SIG-M5 (cell line): ENCODE data around the gene SNED1.

ENCODE experiments used
- DNase-seq: peaks from one replicate; lab custom pipeline; 2025; lab: John Stamatoyannopoulos, UW

The SNED1 gene

DNA sequence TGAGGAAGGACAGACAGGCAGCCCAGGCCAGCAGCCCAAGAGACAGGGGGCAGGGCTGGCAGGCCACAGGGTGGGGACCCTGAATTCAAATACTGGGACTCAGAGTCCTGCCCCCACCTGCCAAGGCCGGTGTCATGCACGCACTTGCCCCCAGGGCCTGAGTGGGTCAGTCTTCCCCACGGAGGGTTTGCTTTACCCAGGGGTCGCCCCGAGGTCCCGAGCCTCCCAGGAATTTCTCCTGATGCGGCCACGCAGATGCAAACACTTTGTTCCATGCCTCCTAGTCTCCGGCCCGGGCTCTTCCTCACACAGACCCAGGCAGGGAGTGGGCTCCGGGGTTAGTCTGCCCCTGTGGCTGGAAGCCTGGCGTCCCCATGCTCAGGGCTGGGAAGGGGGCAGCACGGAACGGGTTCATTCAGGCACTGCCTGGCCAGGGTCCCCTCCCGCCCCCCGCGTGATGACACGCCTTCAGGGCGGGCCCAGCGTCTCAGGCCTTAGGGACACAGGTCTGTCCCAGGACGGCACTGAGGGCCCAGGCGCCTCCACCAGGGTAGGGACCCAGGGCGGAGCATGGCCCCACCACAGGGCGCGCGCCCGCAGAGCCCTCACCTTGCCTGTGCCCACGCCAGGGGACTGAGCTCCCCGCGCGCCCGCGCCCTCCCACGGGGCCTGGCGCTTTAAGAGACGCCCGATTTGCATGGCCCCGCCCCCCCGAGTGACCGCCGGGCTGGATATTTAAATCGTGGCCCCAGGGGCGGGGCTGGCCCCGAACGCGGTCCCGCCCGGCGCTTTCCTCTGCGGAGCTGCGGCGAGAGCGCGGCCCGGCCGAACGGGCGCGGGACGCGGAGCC lies at the start of gene SNED1:
TSS of gene SNED1 (plus strand) at position 763 of the 850 bp plus-strand sequence. CDS start 220 bp downstream, outside the sequence.
- DNase-seq, result no peak

DNA sequence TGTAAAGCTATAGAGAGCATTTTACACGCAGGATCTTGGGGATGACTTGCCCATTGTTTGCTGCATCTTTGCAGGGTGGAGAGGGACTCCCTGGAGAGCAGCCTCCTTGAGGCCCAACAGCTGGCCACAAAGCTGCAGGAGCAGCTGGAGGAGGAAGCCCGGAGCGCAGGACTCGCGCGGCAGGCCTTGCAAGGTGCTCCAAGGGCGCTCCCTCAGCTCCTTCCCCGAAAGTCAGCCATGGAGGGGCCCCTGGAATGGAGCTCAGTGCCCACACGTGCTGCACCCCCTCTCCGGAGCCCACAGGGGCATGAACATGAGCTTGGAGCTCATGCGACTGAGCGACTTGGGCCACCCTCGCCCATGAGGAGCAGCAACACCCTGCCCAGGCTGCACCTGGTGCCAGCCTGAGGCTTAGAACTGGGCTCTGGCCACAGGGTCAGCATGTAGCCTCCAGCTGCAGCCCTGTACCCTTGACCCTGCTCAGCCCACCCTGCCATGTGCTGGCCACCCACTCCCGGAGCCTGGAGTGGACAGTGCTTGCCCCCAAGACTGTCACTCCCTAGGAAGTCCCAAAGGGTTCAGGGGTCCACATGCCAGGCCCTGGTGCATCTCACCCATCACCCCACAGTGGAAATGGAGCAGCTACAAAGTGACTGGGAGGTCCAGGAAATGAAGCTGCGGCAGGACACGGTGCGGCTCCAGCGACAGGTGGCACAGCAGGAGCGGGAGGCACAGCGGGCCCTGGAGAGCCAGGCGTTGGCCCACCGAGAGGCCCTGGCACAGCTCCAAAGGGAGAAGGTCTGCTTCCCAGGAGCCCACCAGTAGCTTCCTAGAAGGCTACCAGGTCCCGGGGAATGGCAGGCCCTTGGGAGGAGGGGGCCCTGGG lies 49.3 kb upstream of the SNED1 start:
- no peak for DNase-seq

DNA sequence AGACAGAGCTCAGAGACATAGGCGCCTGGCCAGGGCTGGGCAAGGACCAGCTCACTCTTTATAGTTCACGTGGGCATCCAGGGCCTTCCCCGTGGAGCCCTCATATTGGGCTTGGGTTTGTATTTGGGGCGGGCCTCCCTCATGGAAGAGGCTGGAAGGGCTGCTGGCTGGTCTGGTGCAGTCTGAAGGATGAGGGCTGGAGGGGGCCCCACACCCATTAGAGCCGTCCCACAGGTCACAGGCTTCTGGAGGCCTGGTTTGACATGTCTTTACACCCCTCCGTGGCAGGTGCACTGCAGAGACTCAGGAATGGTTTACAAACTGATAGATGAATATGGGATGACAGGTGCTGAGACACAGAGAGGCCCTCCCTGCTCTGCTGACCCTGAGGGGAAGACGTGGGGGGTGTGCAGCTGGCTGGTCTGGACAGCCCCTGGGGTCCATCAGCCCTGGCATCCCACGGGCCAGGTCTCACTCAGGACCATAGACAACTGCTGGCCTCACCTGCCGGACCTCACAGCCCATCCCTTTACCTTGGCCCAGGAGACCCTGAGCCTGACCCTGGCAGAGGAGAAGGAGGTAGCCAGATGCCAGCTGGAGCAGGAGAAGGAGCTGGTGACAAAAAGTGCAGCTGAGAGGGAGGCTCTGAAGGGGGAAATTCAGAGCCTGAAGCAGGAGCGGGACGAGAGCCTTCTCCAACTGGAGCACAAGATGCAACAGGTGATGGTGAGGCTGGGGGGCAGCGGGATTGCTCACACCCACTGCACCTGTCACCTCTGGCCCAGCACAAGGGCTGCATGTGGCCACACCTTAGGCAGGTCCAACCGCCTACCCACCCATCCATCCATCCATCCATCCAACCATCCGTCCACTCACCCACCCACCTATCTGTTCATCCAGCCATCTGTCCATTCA lies 48.4 kb upstream of the SNED1 start:
- no peak for DNase-seq

DNA sequence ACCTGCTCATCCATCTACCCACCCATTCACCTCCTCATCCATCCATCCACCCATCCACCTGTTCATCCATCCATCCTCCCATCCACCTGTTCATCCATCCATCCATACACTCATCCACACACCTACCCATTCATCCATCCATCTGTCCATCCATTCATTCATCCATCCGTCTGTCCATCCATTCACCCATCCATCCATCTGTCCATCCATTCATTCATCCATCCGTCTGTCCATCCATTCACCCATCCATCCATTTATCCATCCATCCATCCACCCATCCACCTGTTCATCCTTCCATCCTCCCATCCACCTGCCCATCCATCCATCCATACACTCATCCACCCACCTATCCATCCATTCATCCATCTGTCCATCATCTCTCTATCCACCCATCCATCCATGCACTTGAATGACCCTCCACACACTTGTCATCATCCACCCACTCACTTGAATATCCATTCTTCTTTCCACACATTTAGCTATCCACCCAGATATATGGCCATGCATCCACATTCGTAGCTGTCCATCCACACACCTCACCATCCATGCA lies 47.3 kb upstream of the SNED1 start:
- no peak for DNase-seq

DNA sequence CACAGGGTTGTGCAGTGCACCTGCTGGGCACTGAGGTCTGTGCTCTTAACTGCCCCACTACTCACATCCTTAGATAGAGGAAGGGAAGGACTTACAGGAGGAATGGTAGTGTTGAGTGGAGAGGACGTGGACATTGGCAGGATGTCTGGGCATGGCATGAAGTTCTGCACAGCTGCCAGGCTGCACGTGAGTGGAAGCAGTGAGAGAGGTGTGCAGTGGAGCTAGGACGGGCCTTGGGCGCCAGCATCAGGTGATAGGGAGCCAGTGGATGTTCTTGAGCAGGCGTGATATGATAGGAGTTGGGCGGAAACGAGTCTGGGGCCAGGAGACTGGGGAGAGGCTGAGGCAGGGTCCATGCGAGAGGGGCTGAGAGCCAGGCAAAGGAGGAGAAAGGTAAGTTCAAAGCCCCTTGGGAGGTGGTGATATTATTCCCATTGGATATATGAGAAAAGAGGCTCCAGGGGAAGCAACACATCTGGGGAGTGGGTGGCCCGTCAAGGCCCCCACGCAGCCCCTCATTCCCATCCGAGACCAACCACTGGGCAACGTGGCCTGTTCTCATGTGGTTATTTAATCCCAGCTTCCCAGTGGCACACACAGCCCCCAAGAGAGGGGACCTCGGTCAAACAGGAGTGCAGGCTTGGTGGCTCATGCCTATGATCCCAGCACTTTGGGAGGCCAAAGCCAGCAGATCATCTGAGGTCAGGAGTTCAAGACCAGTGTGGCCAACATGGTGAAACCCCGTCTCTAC lies 45.7 kb upstream of the SNED1 start:
- DNase-seq, result no peak

DNA sequence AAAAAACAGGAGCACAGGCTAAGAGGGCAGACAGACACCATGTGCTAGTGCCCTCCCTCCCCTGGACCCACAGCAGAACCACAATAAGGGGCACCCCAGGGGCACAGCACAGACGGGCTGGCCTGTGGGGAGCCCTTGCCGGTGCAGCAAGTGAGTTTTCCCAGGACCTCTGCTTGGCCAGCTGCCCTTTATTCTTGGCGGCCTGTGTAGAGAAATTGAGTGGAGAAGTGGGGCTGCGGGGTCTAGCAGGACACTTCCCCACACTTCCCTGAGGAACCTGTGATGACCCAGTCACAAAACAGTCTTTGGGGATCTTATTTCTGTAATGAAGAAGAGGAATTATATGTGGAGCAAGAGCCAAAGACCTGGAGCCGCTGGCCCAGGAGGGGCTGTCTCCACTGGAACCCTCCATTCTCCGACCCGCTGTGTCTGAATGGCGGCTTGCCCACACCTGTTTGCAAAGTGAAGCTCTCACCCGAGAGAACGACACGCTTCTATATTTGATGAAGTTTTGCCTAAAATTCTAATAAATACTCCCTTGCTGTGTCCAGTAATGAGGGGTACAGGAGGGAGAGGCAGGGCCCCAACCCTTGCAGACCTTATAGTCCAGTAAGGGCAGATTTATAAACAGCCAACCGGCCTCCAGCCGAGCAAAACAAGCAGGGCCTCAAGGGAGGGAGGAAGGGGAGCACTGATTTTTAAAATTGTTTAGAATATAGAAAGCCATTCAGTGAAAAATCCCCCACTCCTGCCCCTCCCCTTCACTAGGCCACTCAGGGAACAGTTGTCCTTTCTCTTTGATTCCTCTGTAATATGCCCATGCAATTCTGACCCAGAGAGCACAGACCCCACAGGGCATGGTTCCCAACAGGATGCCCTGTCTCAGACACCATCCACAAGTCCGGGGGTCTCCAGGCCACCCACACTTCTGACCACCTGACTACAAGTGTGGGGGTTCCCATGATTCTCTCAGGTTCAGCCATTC lies 44.7 kb upstream of the SNED1 start:
- DNase-seq, result no peak

DNA sequence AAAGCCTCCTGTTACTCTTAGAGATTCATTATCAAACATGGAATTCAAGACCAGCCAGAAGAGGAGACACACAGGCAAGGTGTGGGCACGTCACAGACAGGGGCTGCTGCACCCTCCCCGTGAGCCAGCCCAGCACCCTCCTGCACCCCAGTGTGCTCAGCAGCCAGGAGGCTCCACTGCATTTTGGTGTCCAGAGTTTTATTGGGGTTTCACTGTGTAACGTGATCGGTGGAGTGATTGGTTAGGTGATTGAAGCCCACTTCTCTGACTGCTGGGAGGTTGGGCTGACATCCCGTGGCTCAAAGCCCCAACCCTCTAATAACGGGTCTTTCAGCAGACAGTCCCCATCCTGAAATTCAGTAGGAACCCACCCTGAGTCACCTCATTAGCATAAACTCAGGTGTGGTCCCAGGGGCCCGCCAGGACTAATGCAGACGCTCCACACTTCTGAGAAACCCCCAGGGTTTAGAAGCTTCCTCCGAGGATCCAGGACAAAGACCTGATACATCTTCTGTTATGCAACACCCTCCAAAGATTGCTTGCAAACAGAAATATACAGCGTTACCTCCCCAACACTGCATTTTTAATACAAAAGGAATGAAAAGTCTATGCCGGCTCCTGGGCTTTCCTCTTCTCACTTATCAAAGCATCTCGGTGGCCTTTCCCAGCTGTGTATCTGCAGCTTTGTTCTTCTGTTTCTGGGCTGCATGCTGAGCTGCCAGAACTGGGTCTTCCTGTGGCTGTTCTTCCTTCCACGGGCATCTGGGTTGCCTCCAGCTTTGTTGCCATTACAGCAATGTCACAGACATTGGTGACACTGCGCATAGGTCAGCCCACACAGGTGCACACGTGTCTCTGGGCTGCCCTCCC lies 43.7 kb upstream of the SNED1 start:
- DNase-seq, result no peak

DNA sequence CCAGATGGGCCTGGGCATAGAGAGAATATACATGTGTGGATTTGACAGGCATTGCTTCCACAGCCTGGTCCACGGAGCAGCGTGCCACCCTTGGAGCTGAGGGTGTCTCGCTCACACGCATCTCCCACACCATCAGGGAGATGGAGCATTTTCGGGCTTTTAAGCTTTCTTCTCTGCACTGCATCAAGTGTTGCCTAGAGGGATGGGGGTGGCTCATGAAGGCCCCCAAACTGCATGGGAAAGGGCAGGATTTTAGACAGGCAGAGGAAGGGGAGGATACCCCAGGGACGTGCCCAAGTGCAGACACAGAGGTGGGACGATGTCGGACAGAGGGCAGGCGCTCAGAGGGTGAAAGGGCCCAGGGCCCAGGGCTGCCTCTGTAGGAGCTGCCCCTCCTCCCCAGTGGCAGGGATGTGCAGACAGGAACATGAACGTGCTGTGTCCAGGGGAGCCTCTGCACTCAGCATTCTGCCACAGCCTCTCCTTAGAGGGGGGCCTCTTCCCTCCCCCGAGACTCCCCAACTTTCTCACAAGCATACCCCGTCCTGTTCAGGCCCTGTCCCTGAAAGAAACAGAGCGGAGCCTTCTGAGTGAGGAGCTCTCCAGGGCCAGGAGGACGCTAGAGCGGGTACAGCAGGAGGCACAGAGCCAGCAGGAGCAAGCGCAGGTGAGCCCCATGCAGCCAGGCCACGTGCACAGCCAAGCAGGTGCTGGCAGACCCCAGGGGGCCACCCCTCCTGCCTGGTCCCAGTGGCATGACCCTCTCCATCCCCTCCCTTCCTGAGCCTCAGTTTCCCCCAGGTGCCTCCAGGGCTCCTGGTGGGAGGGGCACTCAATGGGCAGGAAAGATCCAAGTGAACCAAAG lies 42.9 kb upstream of the SNED1 start:
- no peak for DNase-seq

DNA sequence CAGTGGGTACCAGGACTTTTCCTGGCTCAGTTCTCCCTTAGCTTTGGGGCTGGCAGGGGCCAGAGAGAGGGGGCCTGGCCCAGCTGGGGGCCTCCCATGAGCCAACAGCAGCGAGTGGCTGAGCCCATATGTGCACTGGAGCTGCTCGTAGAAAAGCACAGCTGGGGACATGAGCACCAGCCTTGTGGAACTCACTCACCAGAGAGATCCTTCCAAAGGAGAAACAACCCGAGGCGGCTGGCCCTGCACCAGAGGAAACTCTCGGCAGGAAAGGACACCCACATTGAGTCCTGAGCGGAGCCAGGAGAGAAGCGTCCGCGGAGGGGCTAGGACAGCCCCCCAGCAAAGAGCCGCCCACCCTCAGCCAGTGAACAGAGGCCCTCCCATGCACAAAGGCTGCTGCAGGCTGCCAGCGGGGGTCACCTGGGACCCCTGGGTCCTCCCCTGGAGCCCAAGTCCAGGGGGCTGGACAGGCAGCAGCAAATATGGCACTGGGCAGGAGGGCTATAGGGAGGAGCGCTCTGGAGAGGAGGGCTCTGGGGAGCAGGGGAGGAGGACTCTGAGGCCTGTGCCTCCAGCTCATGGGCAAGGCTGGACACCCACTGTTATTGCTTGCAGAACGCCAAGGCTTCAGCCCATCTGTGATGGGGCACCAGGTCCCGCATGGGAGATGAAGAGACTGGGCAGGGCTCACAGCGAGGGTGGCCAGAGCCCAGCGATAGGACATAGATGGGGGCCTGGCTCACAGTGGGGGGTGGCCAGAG lies 42.1 kb upstream of the SNED1 start:
- no peak for DNase-seq

DNA sequence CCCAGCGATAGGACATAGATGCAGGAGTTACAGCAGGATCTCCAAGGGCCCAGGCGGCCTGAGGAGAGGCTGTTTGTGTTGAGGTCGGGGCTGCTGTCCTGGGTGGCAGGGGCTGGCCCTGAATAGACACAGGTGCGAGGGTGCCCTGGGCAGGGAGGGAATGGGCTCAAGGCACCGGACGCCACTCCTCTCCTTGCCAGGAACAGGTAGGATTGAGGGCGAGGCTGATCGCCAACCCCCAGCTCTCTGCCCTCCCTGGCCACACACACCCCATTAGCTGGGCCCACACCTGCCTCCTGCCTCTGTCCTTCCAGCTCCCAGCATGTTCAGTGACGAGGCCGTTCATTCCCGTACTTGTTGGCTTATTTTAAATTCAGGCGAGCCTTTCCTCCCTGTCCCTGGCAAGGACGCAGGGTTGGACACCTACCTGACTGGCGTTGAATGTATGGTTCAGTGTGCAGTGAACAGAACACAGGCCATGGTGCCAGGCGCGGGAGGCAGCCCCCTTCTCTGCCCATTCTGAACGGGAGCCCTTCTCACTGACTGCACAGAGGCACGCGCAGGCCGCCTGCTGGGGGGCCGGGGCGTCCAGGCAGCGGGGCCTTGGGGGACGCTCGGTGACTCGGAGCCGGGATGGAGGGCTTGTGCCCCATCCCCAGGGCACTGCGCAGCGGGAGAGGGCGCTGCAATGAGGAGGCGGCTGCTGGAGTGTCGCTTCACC lies 41.3 kb upstream of the SNED1 start:
- DNase-seq, result no peak

DNA sequence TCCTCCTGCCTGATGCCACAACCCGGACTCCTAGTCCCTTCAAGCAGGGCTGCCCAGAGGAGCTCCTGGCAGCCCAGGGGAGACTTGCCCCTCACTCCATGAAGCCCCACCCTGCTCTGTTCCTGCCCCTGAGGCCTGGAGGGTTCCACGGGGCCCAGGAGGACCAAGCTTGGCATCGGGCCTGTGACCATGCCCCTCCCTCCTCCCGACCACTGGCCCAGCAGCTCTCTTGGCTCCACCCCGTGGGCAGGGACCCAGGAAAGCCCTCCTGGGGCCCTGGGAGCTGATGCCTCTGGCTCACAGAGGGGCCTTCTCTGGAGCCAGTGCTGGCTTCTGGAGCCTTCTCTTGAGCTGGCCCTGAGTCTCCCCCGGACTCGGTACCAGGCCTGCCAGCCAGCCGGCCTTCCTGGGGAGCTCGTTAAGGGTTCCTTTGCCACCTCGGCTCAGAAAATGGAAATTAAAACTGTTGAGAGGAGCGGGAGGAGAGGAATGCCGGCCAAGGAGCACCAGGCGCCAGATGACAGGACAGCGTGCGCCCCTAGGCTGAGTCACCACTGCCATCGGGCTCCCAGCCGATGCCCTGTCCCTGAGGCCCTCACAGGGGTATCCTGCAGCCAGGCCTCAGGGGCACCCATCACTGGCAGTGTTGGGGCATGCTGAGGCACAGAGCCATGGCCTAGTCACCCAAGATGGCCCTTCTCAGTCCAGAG lies 40.6 kb upstream of the SNED1 start:
- DNase-seq, result no peak

DNA sequence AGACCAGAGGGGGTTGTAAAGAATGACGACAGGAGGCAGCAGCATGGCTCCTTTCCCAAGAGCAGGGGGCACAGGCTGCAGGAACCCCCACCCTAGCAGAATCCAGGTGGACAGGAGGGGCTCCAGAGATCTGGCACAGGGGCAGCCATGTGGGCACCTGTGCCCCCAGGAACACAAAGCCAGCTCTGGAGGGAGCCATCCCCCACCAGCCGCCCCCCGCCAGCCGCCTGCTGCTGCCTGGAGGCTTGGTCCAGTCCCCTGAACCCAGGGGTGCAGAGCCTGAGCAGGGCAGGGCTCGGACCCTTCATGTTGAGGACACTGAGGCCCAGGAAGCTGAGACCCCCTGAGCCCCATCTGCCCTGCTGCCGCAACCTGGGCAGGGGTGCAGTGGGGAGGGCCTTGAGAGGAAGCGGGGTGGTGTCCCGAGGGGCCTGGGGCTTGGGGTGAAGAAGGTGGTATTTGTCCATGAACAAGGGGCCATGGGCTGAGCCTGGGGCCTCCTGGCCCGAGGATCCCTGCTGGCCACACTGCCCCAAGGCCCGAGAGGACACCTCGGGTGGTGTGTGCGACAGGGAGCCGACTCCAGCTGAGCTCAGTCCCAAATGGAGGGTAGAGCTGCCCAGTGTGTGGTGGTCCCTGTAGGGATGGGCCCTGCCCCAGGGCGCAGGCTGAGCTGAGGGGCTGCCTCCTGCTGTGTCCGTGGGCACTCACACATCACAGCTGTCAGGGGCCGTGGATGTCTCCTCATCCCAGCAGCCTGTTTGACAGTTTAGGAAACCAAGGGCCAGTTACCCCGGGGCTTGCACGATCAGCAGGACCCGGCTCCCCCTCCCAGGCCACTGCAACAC lies 39.8 kb upstream of the SNED1 start:
- no peak for DNase-seq

DNA sequence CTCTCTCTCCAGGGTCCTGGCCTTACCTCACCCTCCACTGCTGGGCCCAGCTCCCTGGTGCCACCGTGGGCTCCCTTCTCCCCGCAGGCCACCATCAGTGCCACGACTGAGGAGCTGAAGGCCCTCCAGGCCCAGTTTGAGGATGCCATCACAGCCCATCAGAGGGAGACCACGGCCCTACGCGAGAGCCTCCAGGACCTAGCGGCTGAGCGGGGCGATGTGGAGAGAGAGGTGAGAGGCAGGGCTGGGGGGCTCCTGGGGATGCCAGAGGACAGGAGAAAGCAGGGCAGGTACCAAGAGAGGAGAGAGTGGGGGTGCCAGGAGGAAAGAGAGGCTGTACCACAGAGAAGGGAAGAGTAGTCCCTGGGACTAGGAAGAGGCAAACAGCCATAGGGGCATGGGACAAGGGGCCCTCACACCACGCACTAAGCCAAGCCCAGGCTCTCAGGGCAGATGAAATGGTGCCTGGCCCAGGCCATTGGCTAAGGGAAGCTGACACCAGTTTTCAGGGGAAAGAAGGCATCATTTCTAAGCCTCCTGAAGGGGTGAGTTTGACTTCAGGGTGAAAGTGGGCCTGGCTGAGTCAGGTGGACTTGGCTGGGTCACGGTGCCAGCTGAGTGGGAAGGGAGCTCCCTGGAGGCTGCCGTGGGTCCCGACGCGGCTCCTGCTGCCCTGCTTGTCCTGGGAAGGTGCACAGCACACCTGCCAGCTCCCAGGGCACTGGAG lies 39.0 kb upstream of the SNED1 start:
- no peak for DNase-seq

DNA sequence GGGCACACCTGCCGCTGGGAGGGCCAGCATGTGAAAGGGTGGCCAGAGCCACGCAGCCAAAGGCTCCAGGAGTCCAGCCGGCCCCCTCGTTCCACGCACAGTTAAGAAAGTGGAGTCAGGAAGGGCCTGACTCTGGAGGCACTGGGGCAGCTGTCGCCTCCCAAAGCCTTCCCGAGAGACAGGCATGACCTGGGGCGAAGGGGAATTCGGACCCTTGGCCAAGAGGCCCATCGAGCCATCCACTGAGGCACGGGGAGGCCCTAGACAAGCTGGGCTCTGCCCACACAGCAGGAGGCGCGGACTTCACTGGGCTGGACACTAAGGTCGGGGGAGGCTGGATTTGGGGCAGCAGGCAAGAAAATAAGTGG lies 38.5 kb upstream of the SNED1 start:
- DNase-seq, result no peak
